ENCODE measurements around the gene SSRP1.

- TF ChIP-seq EZH2 (IDR thresholded peaks at IDR 0.05) (no peak), POLR2AphosphoS5 (IDR thresholded peaks at IDR 0.05; ENCODE audit: borderline replicate concordance, low read depth, low read length) (no peak), FOXP2 (optimal IDR thresholded peaks at IDR 0.05; ENCODE audit: control extremely low read depth, extremely low read length, insufficient read depth) (no peak)
Observed at GRCh38 chr11:57377107-57377506, 41.4 kb upstream of the SSRP1 start.

Measured in SK-N-MC (cell line).